B cell (primary cell): ENCODE results near the gene VIPR2. TPM values are rescaled to one million over a fixed set of nuclear protein-coding genes. Genes with fewer than 3 reads are reported as not detected.

Experiments used
- ATAC-seq: fragments of 200-7000 bp; cut with Tn5 transposase; one replicate; pipeline ENCODE4 v1.10.0; 2021; ENCODE audit warnings: low read depth, mild to moderate bottlenecking, moderate number of reproducible peaks, moderate library complexity
- CTCF ChIA-PET: fragments of 350-600 bp; sonication (Branson Sonifier 250); formaldehyde crosslinking; loops from one replicate; lab custom pipeline; 2021; ENCODE audit warnings: antibody characterized with exemption, inconsistent platforms; lab: Charles Lee
- POLR2A ChIA-PET: fragments of 350-600 bp; sonication (Branson Sonifier 250); formaldehyde crosslinking; loops from one replicate; lab custom pipeline; 2021; ENCODE audit warnings: antibody characterized with exemption; lab: Charles Lee
- DNase-seq: peaks from one replicate; pipeline ENCODE4 v3.0.0; 2013
- H2AFZ ChIP-seq: 2 replicates; pipeline ENCODE4 v1.6.1; 2012; ENCODE audit warnings: mild to moderate bottlenecking, low read depth, low read length; ENCODE audit not compliant: insufficient read depth, poor library complexity, severe bottlenecking
- H3K27ac ChIP-seq, 2 donors: 1 replicate in 1 of 2; 2 replicates in 1 of 2; pipeline ENCODE4 v1.5.1; 2012 to 2013; ENCODE audit warnings: low read length in 2 of 2, mild to moderate bottlenecking in 2 of 2, moderate library complexity in 1 of 2
- H3K27me3 ChIP-seq, 4 experiments: fragments of 200-600 bp in 1 of 4; sonication (generic) in 1 of 4; replicated peaks in 1 of 4; 1 replicate in 2 of 4; 2 replicates in 2 of 4; pipeline versions ENCODE4 v1.6.1 to v1.7.0; 2013 to 2016; ENCODE audit warnings: low read length in 3 of 4, mild to moderate bottlenecking in 2 of 4, mixed read lengths in 1 of 4, moderate library complexity in 1 of 4; ENCODE audit not compliant: insufficient read depth in 4 of 4, control insufficient read depth in 3 of 4; ENCODE audit errors: control extremely low read depth in 1 of 4
- H3K36me3 ChIP-seq, 2 experiments: replicated peaks in 1 of 2; 1 replicate in 1 of 2; 2 replicates in 1 of 2; pipeline versions ENCODE4 v1.6.1 to v1.7.1; 2013; ENCODE audit warnings: low read length in 1 of 2; ENCODE audit not compliant: insufficient read depth in 2 of 2, control insufficient read depth in 1 of 2; ENCODE audit errors: control extremely low read depth in 1 of 2, extremely low read depth in 1 of 2
- H3K4me1 ChIP-seq, 2 donors: fragments of 200-600 bp in 1 of 2; sonication (generic) in 1 of 2; 1 replicate in 1 of 2; 2 replicates in 1 of 2; pipeline versions ENCODE4 v1.5.1 to v1.6.1; 2013 to 2017; ENCODE audit warnings: low read length in 2 of 2; ENCODE audit not compliant: control insufficient read depth in 2 of 2, insufficient read depth in 2 of 2
- H3K4me2 ChIP-seq: replicated peaks from 2 replicates; pipeline ENCODE3; 2012; ENCODE audit warnings: mild to moderate bottlenecking, low read depth, low read length; ENCODE audit not compliant: poor library complexity, severe bottlenecking
- H3K4me3 ChIP-seq, 5 experiments: fragments of 200-600 bp in 1 of 5; sonication (generic) in 1 of 5; 1 replicate in 3 of 5; 2 replicates in 2 of 5; pipeline versions ENCODE4 v1.5.1 to v1.7.0; 2011 to 2016; ENCODE audit warnings: low read length in 4 of 5, mild to moderate bottlenecking in 4 of 5, low read depth in 2 of 5, control low read depth in 1 of 5, moderate library complexity in 1 of 5; ENCODE audit not compliant: insufficient read depth in 1 of 5; ENCODE audit errors: control extremely low read depth in 1 of 5, extremely low read depth in 1 of 5
- H3K79me2 ChIP-seq: fragments of 200-600 bp; sonication (generic); one replicate; pipeline ENCODE4 v1.6.0; 2016; ENCODE audit warnings: low read length; ENCODE audit not compliant: control insufficient read depth, insufficient read depth
- H3K9ac ChIP-seq: fragments of 200-600 bp; sonication (generic); 2 replicates; pipeline ENCODE4 v1.6.1; 2017; ENCODE audit warnings: mild to moderate bottlenecking, low read length, moderate library complexity
- H3K9me3 ChIP-seq, 3 donors: one replicate each; pipeline versions ENCODE4 v1.6.1 to v1.7.1; 2013; ENCODE audit warnings: low read length in 2 of 3; ENCODE audit not compliant: control insufficient read depth in 2 of 3, insufficient read depth in 1 of 3; ENCODE audit errors: control extremely low read depth in 1 of 3
- H4K20me1 ChIP-seq: 2 replicates; pipeline ENCODE4 v1.6.0; 2012; ENCODE audit warnings: mild to moderate bottlenecking, low read length; ENCODE audit not compliant: insufficient read depth, control insufficient read depth, poor library complexity, severe bottlenecking
- H3K27ac Mint-ChIP-seq: one replicate; pipeline ENCODE4 v1.8.0; 2021; ENCODE audit warnings: mixed read lengths
- H3K27me3 Mint-ChIP-seq: one replicate; pipeline ENCODE4 v1.8.0; 2021; ENCODE audit warnings: mixed read lengths
- H3K4me1 Mint-ChIP-seq: one replicate; pipeline ENCODE4 v1.8.0; 2021; ENCODE audit warnings: mixed read lengths
- H3K4me3 Mint-ChIP-seq: one replicate; pipeline ENCODE4 v1.8.0; 2021; ENCODE audit warnings: mixed read lengths
- H3K9me3 Mint-ChIP-seq: one replicate; pipeline ENCODE4 v1.8.0; 2022; ENCODE audit warnings: mixed read lengths; ENCODE audit not compliant: insufficient read depth
- CTCF ChIP-seq: fragments of 200-600 bp; IDR thresholded peaks from one replicate; pipeline ENCODE4 v1.8.0; 2022; ENCODE audit warnings: antibody characterized with exemption, mild to moderate bottlenecking
- EZH2 ChIP-seq: IDR thresholded peaks from 2 replicates; pipeline ENCODE4 v1.6.1; 2012; ENCODE audit warnings: borderline replicate concordance, low read depth, mild to moderate bottlenecking, moderate library complexity, low read length; ENCODE audit not compliant: insufficient read depth, poor library complexity, severe bottlenecking
- WGBS: methylation state at CpG from one replicate; pipeline ENCODE4 v1.1.5; 2013; ENCODE audit warnings: missing lambda C conversion rate; ENCODE audit not compliant: insufficient coverage; 5-methylcytosine and 5-hydroxymethylcytosine counted together
- intact Hi-C: fragments of 100-400 bp; cut with micrococcal nuclease; formaldehyde crosslinking; loops from one replicate; pipeline ENCODE4 v1.10.0; 2022
- polyA plus RNA-seq: library from polyadenylated mRNA; depleted of rRNA; stranded (reverse); fragments of >200 nt; gene quantifications from 2 replicates; pipeline ENCODE4 v1.2.3, GENCODE V29; 2012
- total RNA-seq, 2 donors: library from RNA; stranded (reverse); fragments of 120-200 nt in 1 of 2; gene quantifications; 1 replicate in 1 of 2; 2 replicates in 1 of 2; pipeline versions ENCODE4 v1.2.3 to v1.2.4, GENCODE V29; 2013 to 2022

Gene VIPR2
- total and polyA plus RNA-seq, 2 donors (not counting 1 experiment from before 2014, with no cell fraction given) = not detected

- no peak overlapping the region for H3K9ac ChIP-seq
- CTCF ChIA-PET = no interaction called here
- Mint-ChIP-seq H3K27me3 (peaks cover 1% of the 10 kb centered on the region), H3K4me1 (no peaks in the 10 kb centered on the region), H3K9me3 (no peaks in the 10 kb centered on the region), H3K27ac (no peak overlapping the region), H3K4me3 (no peak overlapping the region)
- ATAC-seq (no peak), DNase-seq (no peak)
- POLR2A ChIA-PET = no interaction called here
- WGBS = no CpG with 5 or more reads among the region's 9 CpGs
- no peaks in the 10 kb centered on the region for H3K79me2 ChIP-seq
- no peaks in the 10 kb centered on the region for H3K36me3 ChIP-seq
- intact Hi-C loops = no loop called here
- H3K4me3 ChIP-seq = no peak overlapping the region
- H3K4me1 ChIP-seq = no peaks in the 10 kb centered on the region
- TF ChIP-seq EZH2 (no peak), CTCF (no peak)
- no peak overlapping the region for H3K27ac ChIP-seq
- no peak overlapping the region for H2AFZ ChIP-seq
- H3K27me3 ChIP-seq = peaks cover 0 to 3% (median 0%) of the 10 kb centered on the region in 4 experiments
- no peaks in the 10 kb centered on the region for H4K20me1 ChIP-seq
- peaks cover 0 to 11% (median 0%) of the 10 kb centered on the region in 3 donors for H3K9me3 ChIP-seq
- no peak overlapping the region for H3K4me2 ChIP-seq
These were observed 23.6 kb downstream of the VIPR2 start for GRCh38 chr7:159121068-159121467.

GRCh38 chr7:159120540-159120919, 24.1 kb downstream of the VIPR2 start:
- Histone ChIP-seq H3K27ac (no peak overlapping the region), H3K4me1 (no peaks in the 10 kb centered on the region), H4K20me1 (no peaks in the 10 kb centered on the region), H3K9me3 (peaks cover 0 to 11% (median 0%) of the 10 kb centered on the region in 3 donors), H3K9ac (no peak overlapping the region), H3K27me3 (peaks cover 0 to 3% (median 0%) of the 10 kb centered on the region in 4 experiments), H3K4me3 (no peak overlapping the region), H3K36me3 (no peaks in the 10 kb centered on the region), H3K4me2 (no peak overlapping the region), H2AFZ (no peak overlapping the region), H3K79me2 (no peaks in the 10 kb centered on the region)
- intact Hi-C loops = no loop called here
- no peak for DNase-seq
- ATAC-seq = no peak
- Mint-ChIP-seq H3K9me3 (no peaks in the 10 kb centered on the region), H3K27ac (no peak overlapping the region), H3K4me1 (no peaks in the 10 kb centered on the region), H3K4me3 (no peak overlapping the region), H3K27me3 (no peaks in the 10 kb centered on the region)
- 88% methylated on average over 3 of the region's 7 CpGs for WGBS
- TF ChIP-seq CTCF (no peak), EZH2 (no peak)
- POLR2A ChIA-PET = no interaction called here
- CTCF ChIA-PET = no interaction called here
